Calu3 (cell line): Measurements from ENCODE around the gene SMDT1. TPM values are rescaled to one million over a fixed set of nuclear protein-coding genes. Genes with fewer than 3 reads are reported as not detected.

Source experiments
- BruUV-seq: library from RNA; stranded (reverse); fragments of 400-500 nt; replicated peaks from 2 replicates; lab custom pipeline; 2021; lab: Mats Ljungman, UMichigan
- CTCF ChIA-PET: fragments of 300-600 bp; sonication (Branson Sonifier 250); formaldehyde crosslinking; loops from one replicate; lab custom pipeline; 2022; ENCODE audit warnings: antibody characterized with exemption; lab: Charles Lee
- DNase-seq: peaks from one replicate; pipeline ENCODE4 v3.0.0; 2022
- H3K27ac Mint-ChIP-seq: one replicate; pipeline ENCODE4 v1.8.0; 2022; ENCODE audit warnings: mixed read lengths; ENCODE audit not compliant: unreplicated experiment
- H3K27me3 Mint-ChIP-seq: one replicate; pipeline ENCODE4 v1.8.0; 2022; ENCODE audit warnings: mixed read lengths; ENCODE audit not compliant: unreplicated experiment
- H3K36me3 Mint-ChIP-seq: one replicate; pipeline ENCODE4 v1.8.0; 2022; ENCODE audit warnings: mild to moderate bottlenecking, moderate library complexity, mixed read lengths; ENCODE audit not compliant: insufficient read depth, unreplicated experiment
- H3K4me1 Mint-ChIP-seq: one replicate; pipeline ENCODE4 v1.8.0; 2022; ENCODE audit warnings: mild to moderate bottlenecking, low read depth, mixed read lengths; ENCODE audit not compliant: unreplicated experiment
- H3K4me3 Mint-ChIP-seq: one replicate; pipeline ENCODE4 v1.8.0; 2022; ENCODE audit warnings: mild to moderate bottlenecking, low read depth, moderate library complexity, mixed read lengths; ENCODE audit not compliant: unreplicated experiment
- H3K9me3 Mint-ChIP-seq: one replicate; pipeline ENCODE4 v1.8.0; 2022; ENCODE audit warnings: low read depth, mixed read lengths; ENCODE audit not compliant: unreplicated experiment
- intact Hi-C: fragments of 100-400 bp; cut with micrococcal nuclease; formaldehyde crosslinking; loops from one replicate; pipeline ENCODE4 v1.10.0; 2022; ENCODE audit not compliant: unreplicated experiment
- total RNA-seq: library from RNA; stranded (reverse); gene quantifications from 2 replicates; pipeline ENCODE4 v1.2.3, GENCODE V29; 2022
- TF ChIP-seq, protein P1 (sequence below): fragments of 200-600 bp; IDR thresholded peaks from one replicate; pipeline ENCODE4 v1.8.0; 2022; ENCODE audit warnings: antibody characterized with exemption; ENCODE audit not compliant: unreplicated experiment

Gene SMDT1
- total RNA-seq, 1 experiment from 2014 or later = 60.8 TPM

DNA sequence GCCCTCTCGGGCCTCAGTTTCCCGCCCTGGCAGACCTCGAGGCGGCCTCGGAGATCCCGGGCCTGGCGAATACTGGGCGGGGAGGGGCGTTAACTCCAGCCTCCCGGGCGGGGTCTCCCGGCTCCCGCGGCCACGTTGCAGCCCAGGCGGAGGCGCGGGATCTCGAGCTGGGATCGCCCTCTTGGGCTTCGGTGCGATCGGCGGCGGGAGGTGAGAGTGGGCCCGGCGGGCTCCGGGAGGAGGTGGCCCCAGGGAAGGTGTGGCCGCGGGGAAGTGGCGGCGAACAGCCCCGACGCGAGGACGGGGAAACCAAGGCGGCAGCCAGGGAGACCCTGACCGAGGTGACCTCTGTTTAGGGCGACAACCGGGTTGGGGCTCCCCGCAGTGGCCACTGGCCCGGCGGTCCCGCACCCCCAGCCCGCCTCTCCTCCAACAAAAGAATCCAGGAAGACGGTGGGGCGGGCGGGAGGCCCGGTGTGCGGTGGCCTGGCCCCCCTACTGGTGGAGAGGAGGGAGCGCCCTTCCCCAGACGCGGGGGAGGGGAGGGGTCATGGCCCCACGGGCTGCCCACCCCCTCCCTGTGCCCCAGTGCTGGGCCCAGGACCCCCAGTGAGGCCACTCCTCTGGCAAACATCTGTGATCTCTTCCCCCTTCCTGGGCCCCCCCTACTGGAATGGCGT is 5.2 kb upstream of the SMDT1 start, which contains the start of gene PHETA2:
PHETA2 (plus strand) TSS at position 117 of the 680 bp plus-strand sequence. CDS start 3,046 bp downstream, outside the sequence.
- CTCF ChIA-PET = no interaction called here
- Mint-ChIP-seq H3K27me3 (no peaks in the 10 kb centered on the region), H3K36me3 (peaks cover 21% of the 10 kb centered on the region), H3K27ac (peak within 1 kb of the TSS; percentile 1), H3K4me3 (peak within 1 kb of the TSS; percentile 47), H3K9me3 (no peaks in the 10 kb centered on the region), H3K4me1 (no peaks in the 10 kb centered on the region)
- no TSS peak for BruUV-seq
- intact Hi-C loops = loop anchor here (5.0 kb wide), 2 partner anchors 107 to 127 kb away; partner anchors contain the start of genes CENPM and SEPTIN3
- TF ChIP-seq, protein P1, sequence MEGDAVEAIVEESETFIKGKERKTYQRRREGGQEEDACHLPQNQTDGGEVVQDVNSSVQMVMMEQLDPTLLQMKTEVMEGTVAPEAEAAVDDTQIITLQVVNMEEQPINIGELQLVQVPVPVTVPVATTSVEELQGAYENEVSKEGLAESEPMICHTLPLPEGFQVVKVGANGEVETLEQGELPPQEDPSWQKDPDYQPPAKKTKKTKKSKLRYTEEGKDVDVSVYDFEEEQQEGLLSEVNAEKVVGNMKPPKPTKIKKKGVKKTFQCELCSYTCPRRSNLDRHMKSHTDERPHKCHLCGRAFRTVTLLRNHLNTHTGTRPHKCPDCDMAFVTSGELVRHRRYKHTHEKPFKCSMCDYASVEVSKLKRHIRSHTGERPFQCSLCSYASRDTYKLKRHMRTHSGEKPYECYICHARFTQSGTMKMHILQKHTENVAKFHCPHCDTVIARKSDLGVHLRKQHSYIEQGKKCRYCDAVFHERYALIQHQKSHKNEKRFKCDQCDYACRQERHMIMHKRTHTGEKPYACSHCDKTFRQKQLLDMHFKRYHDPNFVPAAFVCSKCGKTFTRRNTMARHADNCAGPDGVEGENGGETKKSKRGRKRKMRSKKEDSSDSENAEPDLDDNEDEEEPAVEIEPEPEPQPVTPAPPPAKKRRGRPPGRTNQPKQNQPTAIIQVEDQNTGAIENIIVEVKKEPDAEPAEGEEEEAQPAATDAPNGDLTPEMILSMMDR = peak; percentile 46
- DNase-seq = peak; percentile 34

DNA sequence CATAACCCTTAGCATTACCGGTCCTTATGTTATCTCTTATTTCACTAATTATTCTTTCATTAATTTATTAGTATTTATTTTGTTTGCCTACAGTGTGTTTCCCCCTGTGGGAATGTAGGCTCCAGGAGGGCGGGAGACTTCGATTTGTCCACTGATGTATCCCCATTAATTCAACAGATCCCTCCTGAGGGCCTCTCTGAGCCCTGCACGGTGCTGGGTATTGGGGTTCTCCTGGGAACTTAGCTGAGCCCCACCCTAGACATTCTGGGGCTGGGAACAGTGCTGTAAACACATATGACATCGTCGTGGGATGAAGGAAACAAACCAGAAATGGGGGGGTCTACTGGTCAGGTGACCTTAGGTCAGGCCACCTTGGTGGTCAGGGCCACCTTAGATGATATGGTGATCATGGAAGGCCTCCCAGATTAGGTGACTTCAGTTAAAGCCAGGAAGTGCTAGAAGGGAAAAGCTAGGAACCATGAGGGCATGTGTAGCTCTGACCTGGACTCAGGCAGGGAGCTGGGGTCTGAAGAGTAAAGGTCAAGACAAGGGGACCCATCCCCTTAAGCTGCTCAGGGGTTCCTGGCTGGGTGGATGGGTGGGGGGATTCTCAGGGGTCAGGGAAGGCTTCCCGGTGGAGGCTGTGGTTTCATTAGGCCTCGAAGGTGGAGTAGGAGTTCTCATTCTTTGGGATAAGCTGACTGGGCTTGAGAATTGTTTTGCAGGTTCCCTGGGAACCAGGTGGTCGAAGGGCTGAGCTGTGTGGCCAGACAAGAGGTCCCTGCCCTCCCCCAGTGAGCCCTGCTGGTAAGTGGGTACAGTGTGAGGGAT is 4.4 kb upstream of the SMDT1 start:
- peak overlapping the region; percentile 47 for H3K4me3 Mint-ChIP-seq
- TF ChIP-seq, protein P1 = no peak
- H3K9me3 Mint-ChIP-seq = no peaks in the 10 kb centered on the region

DNA sequence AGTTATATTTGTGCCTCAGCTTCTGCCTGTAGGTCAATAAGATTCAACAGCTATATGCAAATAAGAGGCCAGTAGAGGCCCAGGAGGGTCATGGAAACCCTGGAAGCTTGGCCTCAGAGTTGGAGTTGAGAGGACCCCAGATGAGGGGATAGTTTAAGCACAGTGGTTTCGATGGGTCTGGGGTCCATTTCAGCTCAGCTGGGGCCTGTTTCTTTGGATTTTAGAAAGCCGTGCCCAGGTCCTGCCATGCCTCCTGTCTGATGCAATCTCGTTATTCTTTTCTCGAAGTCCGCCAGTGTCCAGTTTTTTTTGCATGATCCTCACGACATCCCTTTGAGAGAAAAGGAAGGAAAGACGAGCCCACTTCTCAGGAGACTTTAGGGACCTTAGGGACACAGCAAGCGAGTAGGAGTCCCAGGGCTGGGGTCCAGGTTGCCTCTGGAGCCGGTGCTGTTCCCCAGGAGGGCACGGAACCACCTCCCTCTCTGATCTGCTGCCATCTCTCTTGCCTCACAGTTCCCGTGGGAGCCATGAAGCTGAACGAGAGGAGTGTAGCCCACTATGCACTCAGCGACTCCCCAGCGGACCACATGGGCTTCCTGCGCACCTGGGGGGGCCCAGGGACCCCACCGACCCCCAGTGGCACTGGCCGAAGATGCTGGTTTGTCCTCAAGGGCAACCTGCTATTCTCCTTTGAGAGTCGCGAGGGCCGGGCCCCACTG is 2.6 kb upstream of the SMDT1 start:
- Mint-ChIP-seq H3K36me3 (peaks cover 25% of the 10 kb centered on the region), H3K4me1 (no peaks in the 10 kb centered on the region), H3K4me3 (no peak overlapping the region), H3K9me3 (no peaks in the 10 kb centered on the region), H3K27ac (no peak overlapping the region), H3K27me3 (no peaks in the 10 kb centered on the region)
- no peak for DNase-seq
- no TSS peak for BruUV-seq
- CTCF ChIA-PET = no interaction called here
- TF ChIP-seq, protein P1 = no peak
- intact Hi-C loops = no loop called here

More for the DNA sequence above, 4.4 kb upstream of the SMDT1 start:
- no peak for DNase-seq
- intact Hi-C loops = loop anchor here (5.0 kb wide), 2 partner anchors 108 to 128 kb away; partner anchors contain the start of genes CENPM and SEPTIN3
- BruUV-seq = no TSS peak
- Mint-ChIP-seq H3K4me1 (no peaks in the 10 kb centered on the region), H3K27ac (no peak overlapping the region), H3K27me3 (no peaks in the 10 kb centered on the region), H3K36me3 (peaks cover 28% of the 10 kb centered on the region)
- CTCF ChIA-PET = interaction anchor here (0.6 kb wide), 1 partner anchor 20 kb away, joined by 3 read pairs; no protein-coding TSS in a partner anchor

DNA sequence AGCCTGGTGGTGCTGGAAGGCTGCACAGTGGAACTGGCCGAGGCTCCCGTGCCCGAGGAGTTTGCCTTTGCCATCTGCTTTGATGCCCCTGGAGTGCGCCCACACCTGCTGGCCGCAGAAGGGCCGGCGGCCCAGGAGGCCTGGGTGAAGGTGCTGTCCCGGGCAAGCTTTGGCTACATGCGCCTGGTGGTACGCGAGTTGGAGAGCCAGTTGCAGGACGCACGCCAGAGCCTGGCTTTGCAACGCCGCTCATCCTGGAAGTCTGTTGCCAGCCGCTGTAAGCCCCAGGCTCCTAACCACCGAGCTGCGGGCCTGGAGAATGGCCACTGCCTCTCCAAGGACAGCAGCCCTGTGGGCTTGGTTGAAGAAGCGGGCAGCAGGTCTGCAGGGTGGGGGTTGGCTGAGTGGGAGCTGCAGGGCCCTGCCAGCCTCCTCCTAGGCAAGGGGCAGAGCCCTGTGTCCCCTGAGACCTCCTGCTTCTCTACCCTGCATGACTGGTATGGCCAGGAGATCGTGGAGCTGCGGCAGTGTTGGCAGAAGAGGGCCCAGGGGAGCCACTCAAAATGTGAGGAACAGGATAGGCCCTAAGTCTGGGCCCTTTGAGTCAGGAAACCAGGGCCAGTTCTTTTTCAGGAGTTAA is 1.9 kb upstream of the SMDT1 start:
- H3K4me3 Mint-ChIP-seq = no peak overlapping the region
- intact Hi-C loops = no loop called here
- TF ChIP-seq, protein P1 = no peak
- DNase-seq = no peak
- peaks cover 25% of the 10 kb centered on the region for H3K36me3 Mint-ChIP-seq
- no peaks in the 10 kb centered on the region for H3K4me1 Mint-ChIP-seq
- H3K27me3 Mint-ChIP-seq = no peaks in the 10 kb centered on the region
- H3K27ac Mint-ChIP-seq = no peak overlapping the region
- H3K9me3 Mint-ChIP-seq = no peaks in the 10 kb centered on the region
- BruUV-seq = no TSS peak
- CTCF ChIA-PET = interaction anchor here (3.1 kb wide), 1 partner anchor 13 kb away, joined by 17 read pairs; the partner anchor contains the start of gene NDUFA6
